ENCODE measurements around the gene SERPINB2.

DNA sequence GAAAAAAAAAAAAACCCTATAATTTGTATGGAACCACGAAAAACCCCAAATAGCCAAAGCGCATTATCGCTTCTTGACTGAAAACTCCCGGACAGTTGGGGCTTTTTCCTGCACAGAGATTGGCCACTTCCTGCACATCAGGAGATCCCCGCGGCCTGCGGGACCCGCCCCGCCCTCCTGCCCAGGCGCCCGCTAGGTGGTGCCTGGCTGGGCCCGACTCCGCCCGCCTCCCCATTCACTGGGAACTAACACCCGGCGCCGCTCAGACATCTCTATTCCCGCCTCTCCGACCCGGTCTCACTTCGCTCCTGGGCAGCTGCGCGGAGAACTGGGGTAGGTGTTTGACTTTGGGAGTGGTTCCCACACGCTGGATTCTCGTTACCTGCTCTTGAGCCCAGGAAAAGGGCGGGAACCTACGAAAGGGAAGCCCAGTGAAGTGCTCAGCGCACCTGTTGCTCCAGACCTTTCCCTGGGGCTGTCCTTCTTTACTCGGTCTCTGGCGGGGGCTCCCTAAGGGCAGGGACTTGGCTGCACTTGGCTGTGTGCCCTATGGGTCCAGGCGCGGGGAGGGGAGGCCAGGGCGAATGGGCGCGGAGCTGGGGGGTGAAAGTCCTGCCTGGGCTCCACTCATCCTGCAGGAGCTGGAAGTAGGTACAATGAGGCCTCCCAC lies 61.7 kb downstream of the SERPINB2 start, which contains the start of gene HMSD:
- TF ChIP-seq POLR2A (IDR thresholded peaks at IDR 0.05; ENCODE audit: insufficient read depth in 1 of 2, low read depth in 2 of 2, low read length in 2 of 2) (no peak), EP300 (IDR thresholded peaks at IDR 0.05; ENCODE audit: low read depth in 2 of 2, low read length in 2 of 2) (no peak), EP300 (CRISPR knock-in tag; IDR thresholded peaks at IDR 0.05; ENCODE audit: borderline replicate concordance) (no peak), FOXK1 (CRISPR knock-in tag; IDR thresholded peaks at IDR 0.05; ENCODE audit: borderline replicate concordance, low read depth) (no peak), ZBTB33 (CRISPR knock-in tag; IDR thresholded peaks at IDR 0.05) (no peak), ADNP (CRISPR knock-in tag; IDR thresholded peaks at IDR 0.05) (no peak)
